ENCODE measurements around the gene ARHGEF26.

ARHGEF26 gene

DNA sequence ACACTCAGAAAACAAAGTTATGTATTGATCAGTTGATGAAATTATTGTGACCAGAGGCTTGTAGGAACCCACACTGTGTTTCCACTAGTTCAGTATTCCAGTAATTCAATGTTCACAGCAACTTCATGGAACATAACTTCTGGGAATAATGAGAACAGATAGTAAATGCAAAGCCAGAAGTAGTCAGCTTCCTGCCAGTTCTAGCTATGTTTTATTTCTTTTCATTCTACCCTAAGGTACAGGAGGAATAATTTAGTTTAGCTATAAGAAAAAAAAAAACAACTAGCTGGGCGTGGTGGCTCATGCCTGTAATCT lies 48.6 kb downstream of the ARHGEF26 start:
- H3K36me3 ChIP-seq (ENCODE audit: control insufficient read depth in 4 of 4, insufficient read depth in 4 of 4, low read length in 3 of 4), result no peaks in the 10 kb centered on the region
- H3K27me3 ChIP-seq (replicated peaks in 2 of 5; ENCODE audit: control insufficient read depth in 4 of 5, insufficient read depth in 5 of 5, low read length in 4 of 5), result no peaks in the 10 kb centered on the region
- no peak overlapping the region for H3K27ac ChIP-seq (ENCODE audit: insufficient read depth in 1 of 2, low read depth in 1 of 2, low read length in 2 of 2, poor library complexity in 1 of 2, severe bottlenecking in 2 of 2)
- H3K4me3 ChIP-seq (ENCODE audit: control insufficient read depth in 1 of 7, extremely low read depth in 1 of 7, insufficient read depth in 4 of 7, low read depth in 2 of 7, low read length in 6 of 7), result no peak overlapping the region
- H3K4me1 ChIP-seq (ENCODE audit: control extremely low read depth in 1 of 4, control insufficient read depth in 4 of 4, insufficient read depth in 4 of 4, low read length in 3 of 4), result no peaks in the 10 kb centered on the region
- WGBS (ENCODE audit: insufficient coverage), result no CpG with 5 or more reads among the region's 1 CpG
- ChIA-PET CTCF (no interaction called here), POLR2A (interaction anchor here (0.6 kb wide), 1 partner anchor 13 kb away, joined by 4 read pairs; no protein-coding TSS in a partner anchor)
- DNase-seq, result no peak
- H3K9me3 ChIP-seq (ENCODE audit: control extremely low read depth in 1 of 5, control insufficient read depth in 4 of 5, insufficient read depth in 2 of 5, low read depth in 1 of 5, low read length in 4 of 5), result no peaks in the 10 kb centered on the region

DNA sequence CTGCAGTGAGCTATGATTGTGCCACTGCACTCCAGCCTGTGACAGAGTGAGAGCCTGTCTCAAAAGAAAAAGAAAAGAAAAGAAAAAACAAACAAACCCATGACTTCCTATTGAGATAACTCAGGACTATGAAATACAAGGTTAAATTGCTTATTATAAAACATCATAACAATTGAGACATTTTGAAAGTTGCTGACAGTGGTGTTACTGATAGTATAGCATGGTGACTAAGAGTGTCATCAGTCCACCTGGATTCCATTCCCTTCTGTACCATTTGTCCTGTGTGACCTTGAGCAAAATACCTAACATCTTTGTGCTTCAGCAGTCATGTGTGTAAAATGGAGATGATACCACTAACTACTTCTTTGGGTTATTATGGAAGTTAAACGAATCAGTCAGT lies 49.1 kb downstream of the ARHGEF26 start:
- Histone ChIP-seq H3K36me3 (ENCODE audit: control insufficient read depth in 4 of 4, insufficient read depth in 4 of 4, low read length in 3 of 4) (no peaks in the 10 kb centered on the region), H3K9me3 (ENCODE audit: control extremely low read depth in 1 of 5, control insufficient read depth in 4 of 5, insufficient read depth in 2 of 5, low read depth in 1 of 5, low read length in 4 of 5) (no peaks in the 10 kb centered on the region), H3K27me3 (replicated peaks in 2 of 5; ENCODE audit: control insufficient read depth in 4 of 5, insufficient read depth in 5 of 5, low read length in 4 of 5) (no peaks in the 10 kb centered on the region), H3K27ac (ENCODE audit: insufficient read depth in 1 of 2, low read depth in 1 of 2, low read length in 2 of 2, poor library complexity in 1 of 2, severe bottlenecking in 2 of 2) (no peak overlapping the region), H3K4me3 (ENCODE audit: control insufficient read depth in 1 of 7, extremely low read depth in 1 of 7, insufficient read depth in 4 of 7, low read depth in 2 of 7, low read length in 6 of 7) (no peak overlapping the region), H3K4me1 (ENCODE audit: control extremely low read depth in 1 of 4, control insufficient read depth in 4 of 4, insufficient read depth in 4 of 4, low read length in 3 of 4) (no peaks in the 10 kb centered on the region)
- no peak for DNase-seq
- ChIA-PET POLR2A (no interaction called here), CTCF (no interaction called here)
- WGBS (ENCODE audit: insufficient coverage), result 100% methylated on average over 1 of the region's 1 CpG

DNA sequence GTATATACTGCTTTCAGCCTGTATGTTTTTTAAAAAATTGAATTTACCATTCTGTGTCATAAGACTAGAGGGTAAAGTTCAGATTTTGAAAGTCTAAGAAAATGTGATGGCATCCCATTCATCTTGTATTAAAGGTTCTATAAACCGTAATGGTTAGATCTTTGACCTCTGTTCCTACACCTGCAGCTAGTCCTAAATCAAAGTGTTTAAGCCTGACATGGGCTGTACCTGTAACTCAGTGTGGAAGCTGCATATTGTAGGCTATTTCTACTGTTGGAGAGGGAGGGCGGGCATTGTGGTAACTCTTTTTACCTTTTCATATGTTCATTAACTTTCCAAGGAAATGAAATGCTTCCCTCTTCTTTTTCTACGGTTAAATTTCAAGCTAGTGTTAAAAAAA lies 53.9 kb downstream of the ARHGEF26 start:
- Histone ChIP-seq H3K27me3 (replicated peaks in 2 of 5; ENCODE audit: control insufficient read depth in 4 of 5, insufficient read depth in 5 of 5, low read length in 4 of 5) (no peaks in the 10 kb centered on the region), H3K4me3 (ENCODE audit: control insufficient read depth in 1 of 7, extremely low read depth in 1 of 7, insufficient read depth in 4 of 7, low read depth in 2 of 7, low read length in 6 of 7) (no peak overlapping the region), H3K36me3 (ENCODE audit: control insufficient read depth in 4 of 4, insufficient read depth in 4 of 4, low read length in 3 of 4) (no peaks in the 10 kb centered on the region), H3K4me1 (ENCODE audit: control extremely low read depth in 1 of 4, control insufficient read depth in 4 of 4, insufficient read depth in 4 of 4, low read length in 3 of 4) (no peaks in the 10 kb centered on the region), H3K9me3 (ENCODE audit: control extremely low read depth in 1 of 5, control insufficient read depth in 4 of 5, insufficient read depth in 2 of 5, low read depth in 1 of 5, low read length in 4 of 5) (no peaks in the 10 kb centered on the region), H3K27ac (ENCODE audit: insufficient read depth in 1 of 2, low read depth in 1 of 2, low read length in 2 of 2, poor library complexity in 1 of 2, severe bottlenecking in 2 of 2) (no peak overlapping the region)
- no peak for DNase-seq
- ChIA-PET POLR2A (no interaction called here), CTCF (no interaction called here)
- WGBS (ENCODE audit: insufficient coverage), result 100% methylated on average over 1 of the region's 3 CpGs

DNA sequence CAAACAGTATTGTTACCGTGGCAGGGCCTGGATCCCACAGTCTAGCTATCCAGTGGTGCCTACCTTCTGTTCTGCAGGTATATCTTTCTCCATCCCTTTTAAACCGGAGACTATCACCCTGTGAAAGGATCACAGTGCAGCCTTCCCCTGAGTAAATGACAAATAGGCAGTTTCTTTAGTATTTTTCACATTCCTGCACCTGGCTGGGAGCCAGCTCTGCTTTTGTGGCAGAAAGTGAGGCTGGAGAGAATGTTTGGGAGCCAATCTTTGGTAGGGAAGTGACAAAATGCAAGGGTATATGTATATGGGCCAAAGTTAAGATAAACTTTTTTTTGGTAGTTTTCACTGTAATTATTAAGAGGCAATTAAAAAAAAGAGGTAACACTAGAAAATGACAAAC lies 54.8 kb downstream of the ARHGEF26 start:
- Histone ChIP-seq H3K4me1 (ENCODE audit: control extremely low read depth in 1 of 4, control insufficient read depth in 4 of 4, insufficient read depth in 4 of 4, low read length in 3 of 4) (no peaks in the 10 kb centered on the region), H3K27me3 (replicated peaks in 2 of 5; ENCODE audit: control insufficient read depth in 4 of 5, insufficient read depth in 5 of 5, low read length in 4 of 5) (no peaks in the 10 kb centered on the region), H3K4me3 (ENCODE audit: control insufficient read depth in 1 of 7, extremely low read depth in 1 of 7, insufficient read depth in 4 of 7, low read depth in 2 of 7, low read length in 6 of 7) (no peak overlapping the region), H3K36me3 (ENCODE audit: control insufficient read depth in 4 of 4, insufficient read depth in 4 of 4, low read length in 3 of 4) (no peaks in the 10 kb centered on the region), H3K27ac (ENCODE audit: insufficient read depth in 1 of 2, low read depth in 1 of 2, low read length in 2 of 2, poor library complexity in 1 of 2, severe bottlenecking in 2 of 2) (no peak overlapping the region), H3K9me3 (ENCODE audit: control extremely low read depth in 1 of 5, control insufficient read depth in 4 of 5, insufficient read depth in 2 of 5, low read depth in 1 of 5, low read length in 4 of 5) (no peaks in the 10 kb centered on the region)
- POLR2A ChIA-PET, result interaction anchor here (0.6 kb wide), 1 partner anchor 35 kb away, joined by 4 read pairs; no protein-coding TSS in a partner anchor
- CTCF ChIA-PET, result interaction anchor here (0.8 kb wide), 1 partner anchor 20 kb away, joined by 3 read pairs; no protein-coding TSS in a partner anchor
- whole genome bisulfite sequencing (ENCODE audit: insufficient coverage), result 100% methylated on average over 2 of the region's 2 CpGs
- no peak for DNase-seq

DNA sequence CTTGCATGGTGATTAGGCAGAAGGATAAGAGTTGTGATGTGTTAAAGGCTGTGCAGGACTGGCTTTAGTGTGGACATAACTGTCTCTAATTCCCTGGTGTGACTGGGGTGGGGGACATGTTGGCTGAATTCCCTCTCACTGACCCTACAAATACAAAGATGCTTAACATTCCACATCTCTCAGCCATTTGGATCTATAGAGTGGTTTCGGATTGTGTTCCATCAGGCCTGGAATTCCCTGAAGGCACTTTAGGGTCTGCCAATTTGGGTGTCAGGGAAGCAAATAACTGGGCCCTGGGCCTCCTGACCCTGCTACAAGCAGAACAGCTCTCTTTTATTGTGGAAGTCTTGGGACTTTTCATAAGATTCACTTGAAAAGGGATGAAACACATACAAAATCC lies 56.2 kb downstream of the ARHGEF26 start:
- Histone ChIP-seq H3K36me3 (ENCODE audit: control insufficient read depth in 4 of 4, insufficient read depth in 4 of 4, low read length in 3 of 4) (no peaks in the 10 kb centered on the region), H3K4me3 (ENCODE audit: control insufficient read depth in 1 of 7, extremely low read depth in 1 of 7, insufficient read depth in 4 of 7, low read depth in 2 of 7, low read length in 6 of 7) (no peak overlapping the region), H3K4me1 (ENCODE audit: control extremely low read depth in 1 of 4, control insufficient read depth in 4 of 4, insufficient read depth in 4 of 4, low read length in 3 of 4) (no peaks in the 10 kb centered on the region), H3K27ac (ENCODE audit: insufficient read depth in 1 of 2, low read depth in 1 of 2, low read length in 2 of 2, poor library complexity in 1 of 2, severe bottlenecking in 2 of 2) (no peak overlapping the region), H3K27me3 (replicated peaks in 2 of 5; ENCODE audit: control insufficient read depth in 4 of 5, insufficient read depth in 5 of 5, low read length in 4 of 5) (no peaks in the 10 kb centered on the region), H3K9me3 (ENCODE audit: control extremely low read depth in 1 of 5, control insufficient read depth in 4 of 5, insufficient read depth in 2 of 5, low read depth in 1 of 5, low read length in 4 of 5) (no peaks in the 10 kb centered on the region)
- ChIA-PET POLR2A (no interaction called here), CTCF (no interaction called here)
- DNase-seq, result no peak
- WGBS (ENCODE audit: insufficient coverage), result no CpG with 5 or more reads among the region's 1 CpG

DNA sequence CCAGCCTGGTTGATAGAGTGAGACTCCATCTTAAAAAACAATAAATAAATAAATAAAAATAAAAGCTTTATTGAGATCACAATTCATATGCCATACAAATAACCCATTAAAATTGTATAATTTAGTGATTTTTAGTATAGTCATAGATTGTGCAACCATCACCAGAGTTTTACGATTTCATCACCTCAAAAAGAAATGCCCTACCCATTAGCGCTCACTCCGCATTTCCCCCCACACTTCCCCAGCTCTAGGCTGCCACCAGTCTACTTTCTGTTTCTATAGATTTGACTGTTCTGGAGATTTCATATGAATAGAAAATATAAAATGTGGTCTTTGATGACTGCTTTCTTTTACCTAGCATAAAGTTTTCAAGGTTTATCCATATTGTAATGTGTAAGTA lies 57.0 kb downstream of the ARHGEF26 start:
- no CpG with 5 or more reads among the region's 3 CpGs for WGBS (ENCODE audit: insufficient coverage)
- ChIA-PET POLR2A (no interaction called here), CTCF (no interaction called here)
- Histone ChIP-seq H3K36me3 (ENCODE audit: control insufficient read depth in 4 of 4, insufficient read depth in 4 of 4, low read length in 3 of 4) (no peaks in the 10 kb centered on the region), H3K9me3 (ENCODE audit: control extremely low read depth in 1 of 5, control insufficient read depth in 4 of 5, insufficient read depth in 2 of 5, low read depth in 1 of 5, low read length in 4 of 5) (no peaks in the 10 kb centered on the region), H3K4me1 (ENCODE audit: control extremely low read depth in 1 of 4, control insufficient read depth in 4 of 4, insufficient read depth in 4 of 4, low read length in 3 of 4) (no peaks in the 10 kb centered on the region), H3K27ac (ENCODE audit: insufficient read depth in 1 of 2, low read depth in 1 of 2, low read length in 2 of 2, poor library complexity in 1 of 2, severe bottlenecking in 2 of 2) (no peak overlapping the region), H3K4me3 (ENCODE audit: control insufficient read depth in 1 of 7, extremely low read depth in 1 of 7, insufficient read depth in 4 of 7, low read depth in 2 of 7, low read length in 6 of 7) (no peak overlapping the region), H3K27me3 (replicated peaks in 2 of 5; ENCODE audit: control insufficient read depth in 4 of 5, insufficient read depth in 5 of 5, low read length in 4 of 5) (no peaks in the 10 kb centered on the region)
- peak in 2 of 3 donors; percentile 36 to 38 for DNase-seq

DNA sequence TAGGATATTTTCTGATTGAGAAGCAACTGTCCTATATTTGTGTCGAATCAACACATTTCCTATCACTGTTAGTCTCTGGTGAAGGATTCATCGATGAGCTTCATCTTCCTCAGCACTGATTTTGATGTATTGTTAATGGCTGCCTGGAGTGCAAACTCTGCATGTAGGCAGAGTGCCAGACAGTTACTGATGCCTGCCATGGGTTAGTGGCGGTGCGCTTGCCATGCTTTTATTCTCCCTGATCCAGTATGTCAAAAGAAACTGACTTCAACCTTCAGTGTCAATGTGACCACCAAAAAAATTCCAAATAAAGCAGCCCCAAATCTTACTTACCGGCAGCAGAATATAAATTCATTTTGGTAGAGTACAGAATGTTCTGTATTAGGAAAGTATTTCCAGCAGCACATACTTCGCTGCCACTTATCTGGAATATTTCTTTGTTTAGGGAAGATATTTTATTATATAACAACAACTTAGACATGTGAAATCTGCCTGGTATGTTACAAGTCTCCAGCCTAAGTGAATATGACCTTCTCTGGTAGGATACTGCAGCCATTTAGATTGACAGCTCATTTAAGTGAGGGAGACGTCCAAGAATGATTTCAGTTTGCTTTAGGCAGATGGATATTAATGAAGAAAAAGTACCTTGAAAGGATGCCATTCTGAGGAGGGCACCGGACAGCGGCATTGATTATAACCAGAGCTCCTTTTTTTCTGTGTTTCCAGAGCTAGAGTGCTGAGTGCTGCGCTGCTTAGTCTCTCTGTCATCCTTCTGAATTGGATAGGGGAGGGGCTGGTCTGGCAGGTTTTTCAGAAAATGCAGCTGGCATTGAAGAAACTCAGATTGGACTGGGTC lies 59.9 kb downstream of the ARHGEF26 start:
- H3K36me3 ChIP-seq (ENCODE audit: control insufficient read depth in 4 of 4, insufficient read depth in 4 of 4, low read length in 3 of 4), result no peaks in the 10 kb centered on the region
- ChIA-PET CTCF (no interaction called here), POLR2A (no interaction called here)
- H3K4me3 ChIP-seq (ENCODE audit: control insufficient read depth in 1 of 7, extremely low read depth in 1 of 7, insufficient read depth in 4 of 7, low read depth in 2 of 7, low read length in 6 of 7), result no peak overlapping the region
- H3K4me1 ChIP-seq (ENCODE audit: control extremely low read depth in 1 of 4, control insufficient read depth in 4 of 4, insufficient read depth in 4 of 4, low read length in 3 of 4), result no peaks in the 10 kb centered on the region
- no peak for DNase-seq
- no peak overlapping the region for H3K27ac ChIP-seq (ENCODE audit: insufficient read depth in 1 of 2, low read depth in 1 of 2, low read length in 2 of 2, poor library complexity in 1 of 2, severe bottlenecking in 2 of 2)
- peaks cover 0 to 3% (median 0%) of the 10 kb centered on the region in 5 experiments for H3K9me3 ChIP-seq (ENCODE audit: control extremely low read depth in 1 of 5, control insufficient read depth in 4 of 5, insufficient read depth in 2 of 5, low read depth in 1 of 5, low read length in 4 of 5)
- H3K27me3 ChIP-seq (replicated peaks in 2 of 5; ENCODE audit: control insufficient read depth in 4 of 5, insufficient read depth in 5 of 5, low read length in 4 of 5), result no peaks in the 10 kb centered on the region
- 93% methylated on average over 4 of the region's 10 CpGs for whole genome bisulfite sequencing (ENCODE audit: insufficient coverage)

Data from common myeloid progenitor, CD34-positive (primary cell).